Fibroblast of gingiva (primary cell): ENCODE measurements around the gene WDR27.

ENCODE experiments used
- DNase-seq: peaks from one replicate; pipeline ENCODE4 v3.0.0-alpha.2; 2011; ENCODE audit warnings: low read depth

WDR27 gene

GRCh38 chr6:169592558-169592957 lies 109.3 kb downstream of the WDR27 start:
- DNase-seq: no peak

GRCh38 chr6:169591616-169592015 lies 110.2 kb downstream of the WDR27 start:
- peak; percentile 62 for DNase-seq

- DNase-seq: peak; percentile 14
Measured at GRCh38 chr6:169590376-169590939, 111.4 kb downstream of the WDR27 start.

- DNase-seq: peak; percentile 77
Measured at GRCh38 chr6:169589699-169590257, 112.1 kb downstream of the WDR27 start.

- DNase-seq: peak; percentile 15
Measured at GRCh38 chr6:169589293-169589692, 112.5 kb downstream of the WDR27 start.

GRCh38 chr6:169587975-169588374 lies 113.9 kb downstream of the WDR27 start:
- DNase-seq: peak; percentile 25

- DNase-seq: no peak
Measured at GRCh38 chr6:169583886-169584541, 117.8 kb downstream of the WDR27 start.

- no peak for DNase-seq
Measured at GRCh38 chr6:169579407-169580111, 122.3 kb downstream of the WDR27 start.

- DNase-seq: no peak
Measured at GRCh38 chr6:169577974-169578373, 123.9 kb downstream of the WDR27 start.

GRCh38 chr6:169577236-169577635 lies 124.6 kb downstream of the WDR27 start:
- no peak for DNase-seq

GRCh38 chr6:169575821-169576220 lies 126.0 kb downstream of the WDR27 start:
- no peak for DNase-seq

- DNase-seq: no peak
Measured at GRCh38 chr6:169575365-169575764, 126.5 kb downstream of the WDR27 start.

GRCh38 chr6:169574420-169574819 lies 127.4 kb downstream of the WDR27 start:
- DNase-seq: no peak

- no peak for DNase-seq
Measured at GRCh38 chr6:169573883-169574282, 127.9 kb downstream of the WDR27 start.

- no peak for DNase-seq
Measured at GRCh38 chr6:169571123-169571962, 130.5 kb downstream of the WDR27 start.

GRCh38 chr6:169568314-169569087 lies 133.3 kb downstream of the WDR27 start:
- no peak for DNase-seq

GRCh38 chr6:169567819-169568218 lies 134.0 kb downstream of the WDR27 start:
- DNase-seq: no peak

- no peak for DNase-seq
Measured at GRCh38 chr6:169566961-169567750, 134.7 kb downstream of the WDR27 start.

GRCh38 chr6:169566319-169566718 lies 135.5 kb downstream of the WDR27 start:
- DNase-seq: no peak

- no peak for DNase-seq
Measured at GRCh38 chr6:169564453-169565240, 137.2 kb downstream of the WDR27 start.
